RWPE1 (cell line): Measurements from ENCODE around the gene C3orf49.

Source experiments
- CTCF ChIA-PET: fragments of 350-600 bp; sonication (Branson Sonifier 250); formaldehyde crosslinking; extraction: SDS; loops from one replicate; lab custom pipeline; 2021; lab: Yijun Ruan, JAX
- POLR2A ChIA-PET: fragments of 400-600 bp; formaldehyde crosslinking; extraction: SDS; loops from one replicate; lab custom pipeline; 2020; ENCODE audit warnings: antibody characterized with exemption; ENCODE audit not compliant: low non-redundant PET; lab: Yijun Ruan, JAX
- DNase-seq: peaks from one replicate; pipeline ENCODE4 v3.0.0; 2012; ENCODE audit warnings: low spot score
- H3K27ac ChIP-seq: fragments of 450-650 bp; 2 replicates; pipeline ENCODE4 v1.5.1; 2017
- CTCF ChIP-seq: fragments of 450-650 bp; conservative IDR thresholded peaks from 2 replicates; pipeline ENCODE4 v1.5.1; 2017; ENCODE audit warnings: low read depth, mild to moderate bottlenecking

C3orf49 gene

GRCh38 chr3:63841704-63842103 is 22.6 kb downstream of the C3orf49 start:
- ChIA-PET POLR2A (no interaction called here), CTCF (no interaction called here)
- DNase-seq, result no peak
- no peak overlapping the region for H3K27ac ChIP-seq
- TF ChIP-seq CTCF, result no peak

GRCh38 chr3:63842127-63842526 is 23.0 kb downstream of the C3orf49 start:
- H3K27ac ChIP-seq, result no peak overlapping the region
- ChIA-PET CTCF (no interaction called here), POLR2A (no interaction called here)
- TF ChIP-seq CTCF, result no peak
- no peak for DNase-seq

- no peak overlapping the region for H3K27ac ChIP-seq
- no peak for TF ChIP-seq CTCF
- DNase-seq, result no peak
- POLR2A ChIA-PET, result no interaction called here
- CTCF ChIA-PET, result no interaction called here
Observed at GRCh38 chr3:63845215-63845614, 26.1 kb downstream of the C3orf49 start.

GRCh38 chr3:63847718-63848450 is 28.8 kb downstream of the C3orf49 start:
- POLR2A ChIA-PET, result no interaction called here
- no peak for DNase-seq
- TF ChIP-seq CTCF, result no peak
- CTCF ChIA-PET, result interaction anchor here (0.5 kb wide), 1 partner anchor 14 kb away, joined by 3 read pairs; no protein-coding TSS in a partner anchor
- H3K27ac ChIP-seq, result no peak overlapping the region

GRCh38 chr3:63849175-63849574 is 30.1 kb downstream of the C3orf49 start:
- H3K27ac ChIP-seq, result no peak overlapping the region
- CTCF ChIA-PET, result no interaction called here
- DNase-seq, result no peak
- POLR2A ChIA-PET, result no interaction called here
- no peak for TF ChIP-seq CTCF

- DNase-seq, result no peak
- H3K27ac ChIP-seq, result no peak overlapping the region
- no peak for TF ChIP-seq CTCF
- POLR2A ChIA-PET, result no interaction called here
- CTCF ChIA-PET, result interaction anchor here (0.5 kb wide), 1 partner anchor 208 kb away, joined by 4 read pairs; no protein-coding TSS in a partner anchor
Observed at GRCh38 chr3:63851287-63851686, 32.2 kb downstream of the C3orf49 start.
